Measurements from ENCODE around the gene HTRA3. TPM values are rescaled to one million over a fixed set of nuclear protein-coding genes. Genes with fewer than 3 reads are reported as not detected.

HTRA3 gene
- total RNA-seq, 2 donors from 2014 or later = 48.5 to 78.2 TPM

DNA sequence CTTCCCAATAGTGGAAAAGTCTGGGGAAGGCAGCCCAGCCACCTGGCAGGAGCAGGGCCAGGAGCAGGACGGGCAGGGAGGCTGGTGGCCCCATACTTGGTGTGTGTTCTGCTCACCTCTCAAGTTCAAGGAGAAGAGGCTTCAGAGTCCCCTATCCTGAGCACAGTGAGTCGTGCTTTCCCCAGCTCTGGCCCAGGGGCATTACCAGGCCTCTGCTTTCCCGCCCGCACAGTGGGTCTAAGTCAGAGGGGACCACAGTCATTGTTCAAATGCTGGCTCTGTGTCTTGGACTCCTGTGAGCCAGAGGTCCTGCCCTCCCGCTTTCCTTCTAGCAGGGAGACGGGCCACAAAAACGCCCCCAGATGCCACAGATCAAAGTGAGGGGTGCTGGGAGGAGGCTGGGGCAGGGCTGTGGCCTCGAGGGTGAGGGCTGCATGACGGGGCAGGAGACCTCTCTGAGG is 27.6 kb downstream of the HTRA3 start:
- intact Hi-C loops (cut with DNase I) = no loop called here
- ATAC-seq = no peak
- peak; percentile 15 for DNase-seq

DNA sequence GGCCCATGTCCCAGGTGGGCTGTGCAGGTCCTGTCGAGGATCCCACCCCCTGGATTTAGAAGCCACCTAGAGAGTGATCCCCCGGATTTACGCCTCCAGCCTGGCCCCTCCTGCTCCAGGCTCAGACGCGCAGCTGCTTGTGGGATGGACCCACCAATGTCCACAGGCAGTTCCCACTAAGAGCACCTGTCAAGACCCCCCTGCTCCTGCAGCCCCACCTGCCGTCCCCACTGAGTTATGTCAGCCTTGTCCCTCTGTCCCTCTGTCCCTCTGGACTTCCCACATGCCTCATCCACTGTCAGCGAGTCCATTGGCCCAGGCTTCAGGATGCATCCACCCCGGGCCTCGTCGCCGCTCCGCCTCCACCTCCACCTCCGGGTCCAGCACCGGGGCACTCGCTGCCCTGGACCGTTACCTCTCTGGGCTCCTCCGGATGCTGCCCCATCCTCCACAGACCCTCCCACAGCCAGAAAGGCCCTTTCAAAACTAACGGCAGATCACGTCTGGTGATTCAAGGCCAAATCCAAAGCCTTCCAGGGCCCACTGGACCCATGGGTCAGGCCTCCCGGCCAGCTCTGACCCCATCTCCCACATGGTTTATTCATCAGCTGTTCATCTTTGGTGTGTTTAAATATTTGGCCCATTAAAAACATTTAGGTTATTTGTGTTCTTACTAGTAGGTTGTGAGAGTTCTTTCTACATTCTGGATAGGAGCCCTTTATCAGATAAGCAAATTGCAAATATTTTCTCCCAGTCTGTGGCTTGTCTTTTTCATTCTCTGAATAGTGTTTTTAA is 28.3 kb downstream of the HTRA3 start:
- peak; percentile 15 for DNase-seq
- peak; percentile 16 to 45 for ATAC-seq
- intact Hi-C loops (cut with DNase I) = no loop called here

DNA sequence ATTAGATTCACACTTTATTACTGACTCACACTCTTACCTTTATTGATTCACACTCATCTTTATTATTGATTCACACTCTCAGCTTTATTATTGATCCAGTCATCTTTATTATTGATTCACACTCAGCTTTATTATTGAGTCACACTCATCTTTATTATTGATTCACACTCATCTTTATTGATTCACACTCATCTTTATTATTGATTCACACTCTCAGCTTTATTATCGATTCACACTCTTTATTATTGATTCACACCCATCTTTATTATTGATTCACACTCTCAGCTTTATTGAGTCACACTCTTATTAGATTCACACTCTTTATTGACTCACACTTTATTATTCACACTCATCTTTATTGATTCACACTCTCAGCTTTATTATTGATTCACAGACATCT is 31.3 kb downstream of the HTRA3 start:
- ATAC-seq (no peak), DNase-seq (no peak)
- intact Hi-C loops (cut with DNase I) = no loop called here

DNA sequence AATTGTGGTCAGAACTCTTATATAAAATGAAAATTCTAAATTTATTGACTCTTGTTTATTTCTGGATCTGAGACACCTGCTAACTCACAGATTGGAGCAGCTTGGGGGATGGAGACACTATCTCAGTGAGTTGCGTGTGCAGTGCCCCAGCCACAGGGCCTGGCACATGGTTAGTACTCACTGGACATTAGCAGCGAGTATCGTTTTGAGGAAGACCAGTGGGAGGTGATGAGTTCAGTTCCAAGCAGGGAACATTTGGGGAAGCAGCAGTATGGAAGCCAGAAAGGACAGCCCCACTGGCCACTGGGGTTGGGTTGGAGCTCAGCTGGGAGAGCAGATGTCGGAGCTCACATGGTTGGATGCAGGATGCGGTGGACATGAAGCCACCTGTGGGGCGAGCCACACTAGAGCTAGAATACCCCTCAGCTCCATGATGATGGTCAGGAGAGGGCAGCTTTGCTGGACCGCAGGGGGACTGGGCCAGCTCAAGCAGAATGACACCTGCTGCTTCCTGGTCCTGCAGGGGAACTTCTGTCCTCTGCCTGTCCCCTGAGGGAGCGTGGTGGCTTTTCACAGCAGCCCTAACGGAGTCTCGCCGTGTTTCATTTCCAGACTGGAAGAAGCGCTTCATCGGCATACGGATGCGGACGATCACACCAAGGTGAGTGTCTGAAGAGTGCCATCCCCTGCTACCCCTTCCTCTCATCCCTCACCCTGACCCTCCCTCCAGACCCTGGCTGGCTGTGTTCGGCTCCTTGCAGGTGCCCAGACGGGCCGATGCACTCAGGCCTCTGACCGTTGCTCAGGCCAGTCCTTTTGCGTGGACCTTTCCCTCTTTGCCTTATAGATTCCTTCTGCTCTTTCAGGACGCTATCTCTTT is 32.5 kb downstream of the HTRA3 start:
- intact Hi-C loops (cut with DNase I) = no loop called here
- ATAC-seq (no peak), DNase-seq (no peak)

DNA sequence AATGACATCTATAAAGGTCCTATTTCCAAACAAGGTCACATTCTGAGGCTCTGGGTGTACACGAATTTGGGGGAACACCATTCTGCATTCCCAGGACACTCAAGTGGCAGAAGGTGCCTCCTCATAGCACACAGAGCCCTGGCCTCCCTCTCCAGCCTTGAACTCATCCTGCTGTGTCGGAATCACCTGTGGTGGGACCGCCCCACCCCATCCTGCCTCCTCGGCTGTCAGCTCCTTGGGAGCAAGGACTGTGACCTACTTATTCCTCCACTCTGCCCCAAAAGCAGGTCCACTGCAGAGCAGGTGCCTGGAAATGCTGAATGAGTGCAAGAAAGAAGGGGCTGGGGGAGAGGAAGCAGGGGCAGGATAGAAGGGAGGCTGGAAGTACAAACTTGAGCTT is 33.5 kb downstream of the HTRA3 start:
- DNase-seq (no peak), ATAC-seq (no peak)
- intact Hi-C loops (cut with DNase I) = no loop called here

DNA sequence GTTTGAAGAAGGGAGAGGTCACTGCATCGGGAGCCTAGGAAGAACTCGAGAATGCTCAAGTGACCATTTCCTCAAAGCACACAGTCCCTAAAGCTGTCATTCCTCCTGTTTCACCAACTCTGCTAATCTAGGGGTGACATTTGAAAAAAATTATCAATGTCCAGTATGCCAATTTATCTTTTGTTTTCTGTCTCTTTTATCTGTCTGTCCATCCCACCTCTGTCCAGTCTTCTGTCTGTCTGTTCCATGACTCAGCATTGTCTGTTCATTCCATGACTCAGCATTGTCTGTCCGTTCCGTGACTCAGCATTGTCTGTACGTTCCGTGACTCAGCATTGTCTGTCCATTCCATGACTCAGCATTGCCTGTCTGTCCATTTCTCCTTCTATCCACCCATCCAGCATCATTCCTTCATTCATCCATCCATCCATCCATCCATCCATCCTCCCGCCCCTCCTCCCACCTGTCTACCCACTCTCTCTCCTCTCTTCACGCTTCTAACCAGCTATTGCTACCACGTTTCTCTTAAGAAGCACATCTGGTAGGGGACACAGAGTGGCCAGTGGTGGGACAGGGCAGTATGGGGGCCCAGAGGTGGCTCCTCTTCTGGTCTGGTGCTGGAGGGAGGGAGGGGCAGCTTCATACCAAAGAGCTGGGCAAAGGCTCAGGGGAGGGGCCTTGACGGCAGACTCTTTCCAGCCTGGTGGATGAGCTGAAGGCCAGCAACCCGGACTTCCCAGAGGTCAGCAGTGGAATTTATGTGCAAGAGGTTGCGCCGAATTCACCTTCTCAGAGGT is 34.1 kb downstream of the HTRA3 start:
- intact Hi-C loops (cut with DNase I) = no loop called here
- ATAC-seq (no peak), DNase-seq (no peak)

DNA sequence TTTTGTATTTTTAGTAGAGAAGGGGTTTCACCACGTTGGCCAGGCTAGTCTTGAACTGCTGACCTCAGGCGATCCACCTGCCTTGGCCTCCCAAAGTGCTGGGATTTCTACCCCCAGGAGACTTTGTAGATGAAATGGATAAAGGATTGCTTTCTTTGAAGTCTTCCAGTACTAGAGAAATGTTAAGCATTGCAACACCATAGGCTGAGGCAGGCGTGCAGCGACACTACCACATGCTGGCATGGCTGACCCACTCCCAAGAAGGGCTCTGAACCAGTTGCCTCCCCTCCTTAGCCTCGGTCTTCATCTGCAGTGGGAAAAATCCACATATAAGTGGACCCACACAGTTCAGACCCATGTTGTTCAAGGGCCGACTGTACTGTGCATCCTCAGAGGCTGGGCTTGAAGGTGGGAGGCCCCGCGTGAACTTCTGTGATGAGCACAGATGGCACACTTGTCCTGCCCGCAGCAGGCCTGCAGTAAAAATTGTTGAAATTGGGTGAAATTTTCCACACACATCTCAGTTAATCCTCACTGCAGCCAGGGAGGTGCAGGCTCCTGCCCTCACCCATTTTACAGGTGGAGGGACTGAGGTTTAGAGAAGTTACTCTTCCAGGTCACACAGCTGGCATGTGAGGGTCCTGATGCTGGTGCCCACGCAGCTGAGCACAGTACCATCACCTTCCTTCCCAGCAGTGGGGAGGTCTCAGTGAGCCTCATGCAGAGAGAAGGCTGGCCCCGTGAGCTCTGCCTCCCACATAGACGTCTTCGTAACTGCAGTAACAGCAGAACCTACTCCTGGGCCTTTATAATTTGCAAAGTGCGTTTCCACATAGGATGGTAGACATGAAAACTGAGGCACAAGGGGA is 35.5 kb downstream of the HTRA3 start:
- no peak for DNase-seq
- no peak for ATAC-seq
- intact Hi-C loops (cut with DNase I) = no loop called here

DNA sequence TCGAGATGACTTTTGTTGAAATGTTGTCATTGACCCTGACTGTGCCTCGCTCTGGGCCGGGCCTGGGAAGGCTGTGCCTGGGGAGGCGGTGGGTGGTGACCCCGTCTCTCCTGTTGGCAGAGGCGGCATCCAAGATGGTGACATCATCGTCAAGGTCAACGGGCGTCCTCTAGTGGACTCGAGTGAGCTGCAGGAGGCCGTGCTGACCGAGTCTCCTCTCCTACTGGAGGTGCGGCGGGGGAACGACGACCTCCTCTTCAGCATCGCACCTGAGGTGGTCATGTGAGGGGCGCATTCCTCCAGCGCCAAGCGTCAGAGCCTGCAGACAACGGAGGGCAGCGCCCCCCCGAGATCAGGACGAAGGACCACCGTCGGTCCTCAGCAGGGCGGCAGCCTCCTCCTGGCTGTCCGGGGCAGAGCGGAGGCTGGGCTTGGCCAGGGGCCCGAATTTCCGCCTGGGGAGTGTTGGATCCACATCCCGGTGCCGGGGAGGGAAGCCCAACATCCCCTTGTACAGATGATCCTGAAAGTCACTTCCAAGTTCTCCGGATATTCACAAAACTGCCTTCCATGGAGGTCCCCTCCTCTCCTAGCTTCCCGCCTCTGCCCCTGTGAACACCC is 36.4 kb downstream of the HTRA3 start:
- ATAC-seq (peak; percentile 26 to 48), DNase-seq (peak; percentile 59)
- intact Hi-C loops (cut with DNase I) = no loop called here

DNA sequence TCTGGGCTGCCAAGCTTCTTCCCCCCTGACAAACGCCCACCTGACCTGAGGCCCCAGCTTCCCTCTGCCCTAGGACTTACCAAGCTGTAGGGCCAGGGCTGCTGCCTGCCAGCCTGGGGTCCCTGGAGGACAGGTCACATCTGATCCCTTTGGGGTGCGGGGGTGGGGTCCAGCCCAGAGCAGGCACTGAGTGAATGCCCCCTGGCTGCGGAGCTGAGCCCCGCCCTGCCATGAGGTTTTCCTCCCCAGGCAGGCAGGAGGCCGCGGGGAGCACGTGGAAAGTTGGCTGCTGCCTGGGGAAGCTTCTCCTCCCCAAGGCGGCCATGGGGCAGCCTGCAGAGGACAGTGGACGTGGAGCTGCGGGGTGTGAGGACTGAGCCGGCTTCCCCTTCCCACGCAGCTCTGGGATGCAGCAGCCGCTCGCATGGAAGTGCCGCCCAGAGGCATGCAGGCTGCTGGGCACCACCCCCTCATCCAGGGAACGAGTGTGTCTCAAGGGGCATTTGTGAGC is 37.0 kb downstream of the HTRA3 start:
- no peak for DNase-seq
- ATAC-seq = peak; percentile 5 to 62
- intact Hi-C loops (cut with DNase I) = no loop called here

DNA sequence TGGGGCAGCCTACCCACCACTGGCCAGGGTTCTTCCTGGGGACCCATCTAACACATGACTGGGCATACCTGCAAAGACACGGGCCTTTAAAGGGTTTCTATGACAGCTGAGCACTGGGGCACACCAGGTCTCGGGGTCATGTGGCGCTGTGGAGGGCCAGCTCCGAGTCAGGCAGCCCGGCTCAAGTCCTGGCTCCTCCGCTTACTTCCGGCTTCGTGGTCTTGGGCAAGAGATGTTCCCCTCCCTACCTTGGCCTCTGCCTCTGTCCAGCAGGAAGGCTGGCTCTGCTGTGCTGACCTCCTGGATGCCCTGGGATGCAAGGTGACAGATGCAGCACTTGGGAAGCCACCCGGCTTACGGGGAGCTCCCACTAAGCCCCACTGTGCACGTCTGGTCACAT is 37.6 kb downstream of the HTRA3 start:
- DNase-seq = no peak
- peak in 1 of 2 donors; percentile 25 for ATAC-seq
- intact Hi-C loops (cut with DNase I) = no loop called here

DNA sequence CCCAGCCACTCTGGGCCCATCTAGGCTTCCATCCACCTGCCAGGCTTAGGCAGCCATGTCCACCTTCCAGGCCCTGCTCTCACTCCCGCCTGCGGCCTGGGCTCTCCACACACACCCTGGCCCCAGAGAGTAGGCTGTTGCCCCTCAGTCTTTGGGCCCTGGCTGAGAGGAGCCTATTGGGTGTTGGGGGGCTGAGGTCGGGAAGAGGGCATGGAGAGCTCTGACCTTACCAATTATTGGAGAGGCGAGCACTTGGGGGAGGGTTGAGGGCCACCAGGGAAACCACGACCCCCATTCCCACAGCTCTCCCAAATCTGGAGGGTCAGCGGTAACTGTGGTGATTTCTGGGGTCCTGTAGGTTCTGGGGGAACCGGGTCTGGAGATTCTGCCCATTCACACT is 38.2 kb downstream of the HTRA3 start:
- intact Hi-C loops (cut with DNase I) = no loop called here
- DNase-seq (no peak), ATAC-seq (no peak)

DNA sequence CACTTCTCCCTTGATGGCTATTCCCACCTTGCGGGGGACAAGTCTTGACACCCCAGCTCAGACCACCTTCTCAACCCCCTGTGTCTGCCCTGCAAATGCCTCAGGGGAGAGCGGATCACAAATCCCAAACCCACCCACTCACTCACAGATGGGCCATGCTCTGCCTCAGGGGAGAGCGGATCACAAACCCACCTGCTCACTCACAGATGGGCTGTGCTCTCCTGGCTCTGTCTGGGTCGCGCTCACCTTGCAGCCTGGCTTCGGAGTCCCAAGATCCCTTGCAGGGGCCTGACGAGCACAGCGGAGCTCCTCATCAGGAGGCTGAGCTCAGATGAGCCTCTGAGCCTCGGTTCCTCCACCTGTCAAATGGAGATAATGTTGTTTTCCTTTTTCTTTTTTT is 38.6 kb downstream of the HTRA3 start:
- no peak for DNase-seq
- intact Hi-C loops (cut with DNase I) = no loop called here
- ATAC-seq = no peak

DNA sequence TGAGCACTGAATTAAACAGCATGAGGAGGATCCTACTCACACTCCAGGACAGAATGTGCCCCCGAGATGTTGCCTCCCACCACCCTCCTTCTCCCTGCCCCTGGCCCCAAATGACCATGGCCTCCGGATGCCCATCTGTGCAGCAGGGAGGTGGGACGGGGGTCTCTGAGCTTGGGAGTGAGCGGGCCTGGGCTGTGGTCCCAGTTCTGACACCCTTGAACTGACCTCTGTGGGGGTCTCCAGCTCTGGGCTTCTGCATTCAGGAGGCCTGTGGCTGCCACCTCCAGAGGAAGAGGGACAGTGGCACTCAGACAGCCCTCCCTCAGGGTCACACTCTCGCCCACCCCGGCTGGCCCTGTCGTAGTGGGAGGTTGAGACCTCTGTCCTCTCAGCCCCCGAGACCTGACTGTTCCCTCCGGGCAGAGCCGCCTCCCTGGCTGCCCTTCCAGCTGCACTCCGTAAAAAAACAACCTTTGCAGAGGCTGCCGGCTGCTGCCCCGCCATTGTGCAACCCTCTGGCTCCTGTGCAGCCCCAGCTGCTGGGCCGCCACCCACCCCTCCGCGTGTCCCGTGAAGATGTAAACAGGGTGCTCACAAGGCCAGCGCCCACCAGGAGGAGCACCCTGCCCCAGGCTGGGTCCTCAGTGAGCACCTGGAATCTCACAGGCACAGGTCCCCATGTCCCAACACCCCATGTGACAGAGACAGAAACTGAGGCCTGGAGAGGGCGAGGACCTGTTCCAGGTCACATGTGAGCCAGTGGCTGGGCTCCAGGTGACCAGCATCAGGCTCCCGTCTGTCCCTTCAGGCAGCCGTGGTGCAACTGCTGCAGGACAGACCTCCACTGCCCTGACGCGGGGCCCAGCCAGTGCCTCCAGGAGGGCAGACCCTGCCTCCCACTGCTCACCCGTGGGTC is 39.6 kb downstream of the HTRA3 start:
- ATAC-seq (peak; percentile 54 to 63), DNase-seq (peak; percentile 51)
- intact Hi-C loops (cut with DNase I) = no loop called here

DNA sequence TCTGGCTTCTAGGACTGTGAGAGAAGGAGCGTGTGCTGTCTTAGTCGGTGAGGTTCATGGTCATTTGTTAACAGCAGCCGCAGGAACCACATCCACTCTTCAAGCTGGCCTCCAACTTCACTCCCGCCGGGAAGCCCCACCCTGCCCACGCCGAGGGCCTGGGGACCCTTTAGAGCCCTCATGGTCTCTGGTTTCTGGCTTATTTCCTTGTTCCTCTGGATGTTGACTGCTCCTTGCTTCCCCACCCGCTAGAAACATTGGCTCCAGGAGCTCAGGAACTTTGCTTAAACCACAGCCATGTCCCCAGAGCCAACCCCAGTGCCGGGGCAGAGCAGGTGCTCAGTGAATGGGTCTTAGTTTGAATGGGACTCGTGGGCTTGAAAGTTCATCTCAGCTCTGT is 40.8 kb downstream of the HTRA3 start:
- intact Hi-C loops (cut with DNase I) = no loop called here
- ATAC-seq (no peak), DNase-seq (no peak)

DNA sequence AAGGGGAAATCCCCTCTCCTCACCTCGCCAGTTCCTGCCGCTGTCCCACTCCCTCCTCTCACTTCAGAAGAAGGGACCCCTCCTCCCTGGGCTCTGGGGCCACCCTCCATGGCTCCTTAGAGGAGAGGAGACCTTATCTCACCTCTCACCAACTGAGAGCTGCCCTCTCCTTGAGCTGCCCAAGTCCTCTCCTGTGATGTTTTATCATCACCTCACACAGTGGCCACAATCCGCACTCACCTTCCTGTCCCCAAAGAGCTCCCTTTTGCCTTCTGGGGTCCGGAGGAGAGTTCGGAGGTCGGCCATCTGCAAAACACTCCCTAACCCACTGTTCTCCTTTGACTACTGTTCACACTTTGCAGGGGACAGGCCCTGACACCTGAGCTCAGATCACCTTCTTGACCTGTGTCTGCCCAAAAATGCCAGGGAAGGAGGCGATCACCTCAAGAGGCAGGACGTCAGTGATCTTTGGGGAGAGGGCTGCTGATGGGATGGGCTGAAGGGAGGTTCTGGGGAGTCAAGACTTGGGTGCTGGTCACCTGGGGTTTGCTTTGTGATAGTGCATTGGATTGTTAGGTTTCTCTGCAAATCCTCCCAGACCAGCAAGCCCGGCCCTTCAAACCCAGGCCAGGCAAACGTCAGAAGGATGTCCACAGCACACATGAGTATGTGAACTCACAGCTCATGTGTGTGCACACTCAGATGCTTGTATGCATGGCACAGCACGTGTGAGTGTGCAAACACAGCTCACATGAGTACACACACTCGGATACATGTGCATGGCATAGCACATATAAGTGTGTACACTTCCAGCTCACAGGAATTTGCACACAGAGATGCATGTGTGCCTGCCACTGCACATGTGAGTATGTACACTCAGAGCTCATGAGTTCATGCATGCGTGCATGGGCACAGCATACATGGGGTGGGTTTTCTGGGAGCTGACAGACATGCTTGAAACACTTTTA is 41.8 kb downstream of the HTRA3 start:
- DNase-seq (no peak), ATAC-seq (no peak)
- intact Hi-C loops (cut with DNase I) = no loop called here

DNA sequence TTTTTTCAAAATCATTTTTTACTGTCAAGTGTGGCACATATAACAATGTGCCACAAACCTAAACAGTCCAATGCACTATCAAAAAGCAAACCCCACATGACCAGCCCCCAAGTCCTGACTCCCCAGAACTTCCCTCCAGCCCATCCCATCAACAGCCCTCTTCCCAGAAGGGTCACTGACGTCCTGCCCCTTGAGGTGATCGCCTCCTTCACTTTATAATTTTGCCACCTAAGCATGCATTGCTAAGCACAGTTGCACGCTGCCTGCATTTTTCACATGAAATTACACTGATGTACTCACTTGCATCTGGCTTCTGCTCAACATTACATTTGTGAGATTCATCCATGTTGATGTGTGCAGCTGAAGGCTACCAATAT is 42.5 kb downstream of the HTRA3 start:
- ATAC-seq (no peak), DNase-seq (no peak)
- intact Hi-C loops (cut with DNase I) = no loop called here
